GM21825 (cell line): ENCODE results near the gene YWHAG.
"Not testable (repeated sequence)": the region's sequence is repeated elsewhere in the genome, so short reads cannot be mapped to it uniquely, and the experiment has no call there.

ENCODE experiments used
- ATAC-seq: cut with Tn5 transposase; IDR thresholded peaks from one replicate; pipeline ENCODE4 v1.9.1; 2021; ENCODE audit warnings: mild to moderate bottlenecking, moderate library complexity; ENCODE audit not compliant: unreplicated experiment

Gene YWHAG

DNA sequence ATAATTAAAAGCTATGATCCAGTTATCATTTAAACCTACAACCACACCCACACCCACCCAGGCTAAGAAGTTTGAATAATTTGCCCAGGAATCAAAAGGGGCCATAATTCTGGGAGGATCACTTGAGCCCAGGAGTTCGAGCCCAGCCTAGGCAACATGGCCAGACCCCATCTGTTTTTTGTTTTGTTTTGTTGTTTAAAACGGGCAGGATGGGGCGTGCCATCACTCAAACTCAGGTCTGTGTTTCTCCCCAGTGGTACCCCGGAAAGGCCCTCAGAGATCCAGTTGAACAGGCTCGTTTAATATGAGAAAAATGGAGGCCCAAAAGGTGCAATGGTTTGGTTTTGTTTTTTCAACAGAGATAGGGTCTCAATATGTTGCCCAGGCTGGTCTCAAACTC, 33.0 kb downstream of the YWHAG start:
- no peak for ATAC-seq

DNA sequence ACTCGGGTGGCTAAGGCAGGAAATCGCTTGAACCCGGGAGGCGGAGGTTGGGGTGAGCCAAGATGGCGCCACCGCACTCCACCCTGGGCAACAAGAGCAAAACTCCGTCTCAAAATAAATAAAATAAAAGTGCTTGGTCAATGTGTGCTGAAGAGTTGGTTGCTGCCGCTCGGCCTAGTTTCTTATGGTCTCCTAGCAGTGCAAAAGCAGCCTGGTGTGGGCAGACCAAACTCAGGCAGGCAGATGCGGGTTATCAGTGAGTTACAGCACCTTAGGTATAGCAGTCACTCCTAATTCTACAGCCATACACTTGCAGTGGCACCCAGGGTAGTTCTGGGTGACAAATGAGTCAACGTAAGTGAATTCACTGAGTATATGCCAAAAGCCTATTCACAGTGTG, 33.7 kb downstream of the YWHAG start:
- no peak for ATAC-seq

DNA sequence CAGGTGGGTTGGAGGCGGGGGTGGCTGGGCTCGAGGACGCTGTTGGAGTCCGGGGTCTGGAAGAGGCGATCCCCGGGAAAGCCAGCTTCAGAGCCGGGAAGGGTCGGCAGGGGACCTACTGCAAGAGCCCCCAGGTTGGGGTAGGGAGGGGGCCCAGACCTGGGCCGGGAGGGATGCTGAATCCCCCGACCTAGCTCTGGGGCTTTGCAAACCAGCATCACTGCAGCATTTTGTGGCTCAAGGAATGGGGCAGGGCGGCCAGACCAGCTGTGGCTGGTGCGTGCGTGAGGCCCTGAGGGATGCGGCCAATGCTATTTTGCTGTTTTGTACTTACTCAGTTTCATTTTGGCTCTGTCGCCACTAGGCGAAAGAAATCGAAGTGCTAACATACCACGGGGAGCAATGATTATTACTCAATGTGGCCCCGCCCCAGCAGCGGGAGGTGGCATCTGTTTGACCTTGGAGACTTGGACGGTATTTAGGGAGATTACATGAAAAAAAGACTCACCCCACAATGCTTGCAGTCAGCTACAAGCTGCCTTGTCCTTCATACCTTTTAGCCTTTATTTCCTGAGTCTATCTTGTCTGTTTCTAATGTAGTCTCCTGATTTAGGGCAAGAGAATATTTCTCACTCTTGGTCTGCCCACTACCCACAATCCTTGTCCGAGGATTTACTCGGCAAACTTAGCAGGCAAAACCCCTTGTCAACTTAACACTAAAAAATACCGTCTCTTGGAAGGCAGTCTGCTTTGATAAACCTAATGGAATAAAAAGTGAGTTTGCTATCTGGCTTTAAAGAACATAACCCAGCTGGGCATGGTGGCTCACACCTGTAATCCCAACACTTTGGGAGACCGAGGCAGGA, 40.1 kb downstream of the YWHAG start:
- peak; percentile 50 for ATAC-seq

DNA sequence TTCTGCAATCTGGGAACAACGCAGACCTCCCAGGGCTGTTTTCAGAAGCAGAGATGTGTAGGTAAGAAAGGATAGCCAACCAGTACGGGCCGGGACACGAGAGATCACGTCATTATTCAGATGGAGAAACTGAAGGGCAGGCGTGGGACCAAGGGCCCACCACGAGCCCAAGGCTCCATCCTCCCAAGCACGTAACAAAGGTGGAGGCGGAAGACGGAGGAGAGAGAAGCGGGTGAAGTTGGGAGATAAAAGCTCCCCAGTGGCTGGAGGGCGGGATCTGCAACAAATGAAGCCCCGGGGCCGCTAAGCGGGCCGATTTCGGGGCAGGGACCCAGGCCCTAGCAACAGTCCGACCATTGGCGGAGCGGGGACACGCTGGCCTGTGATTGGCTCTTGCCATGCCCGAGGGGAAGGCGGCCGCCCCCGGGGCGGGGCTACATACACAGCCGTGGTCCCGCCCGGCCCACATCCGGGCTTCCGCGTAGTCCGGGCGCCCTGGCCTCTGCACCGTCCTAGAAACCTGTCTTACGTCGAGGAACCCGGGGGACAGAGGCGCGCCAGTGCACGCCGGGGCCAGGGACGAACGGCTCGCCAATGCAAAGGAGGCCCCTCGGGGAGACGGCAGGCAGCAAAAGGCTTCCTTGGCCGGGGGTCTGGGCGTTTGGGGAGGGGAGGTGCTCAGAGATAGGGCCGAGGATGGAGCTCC, 40.9 kb downstream of the YWHAG start:
- ATAC-seq = peak; percentile 89

DNA sequence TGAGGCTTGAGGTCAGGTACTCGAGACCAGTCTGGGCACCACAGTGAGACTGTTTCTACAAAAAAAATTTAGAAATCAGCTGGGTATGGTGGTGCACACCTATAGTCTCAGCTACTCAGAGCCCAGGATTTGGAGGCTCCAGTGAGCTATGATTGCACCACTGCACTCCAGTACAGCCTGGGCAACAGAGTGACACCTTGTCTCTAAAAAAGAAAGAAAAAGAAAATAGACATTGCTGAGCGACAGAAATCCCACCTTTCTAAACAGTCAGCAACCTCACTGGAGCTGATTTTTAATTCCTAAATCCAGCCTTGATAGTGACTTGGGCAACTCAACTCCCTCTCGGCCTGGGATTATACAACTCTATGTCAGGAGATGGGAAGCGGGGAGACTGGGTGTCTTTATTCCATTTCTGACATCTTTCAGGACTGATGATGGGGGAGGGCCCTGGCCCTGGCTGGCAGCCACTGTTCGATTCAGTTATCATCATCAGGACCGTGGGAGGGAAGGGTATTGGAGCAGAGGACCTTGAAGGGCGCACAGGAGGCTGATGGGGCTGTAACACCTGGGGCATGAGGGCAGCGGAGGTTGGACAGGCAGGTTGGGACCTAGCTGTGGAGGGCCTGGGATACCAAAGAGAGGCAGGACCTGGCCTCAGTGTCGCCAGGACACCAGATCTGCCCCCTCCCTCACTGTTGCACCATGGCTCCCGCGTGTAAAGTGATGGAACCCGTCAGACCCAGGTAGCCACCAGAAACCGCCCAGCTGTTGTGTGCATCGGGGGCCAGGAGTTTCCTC, 41.6 kb downstream of the YWHAG start:
- no peak for ATAC-seq

DNA sequence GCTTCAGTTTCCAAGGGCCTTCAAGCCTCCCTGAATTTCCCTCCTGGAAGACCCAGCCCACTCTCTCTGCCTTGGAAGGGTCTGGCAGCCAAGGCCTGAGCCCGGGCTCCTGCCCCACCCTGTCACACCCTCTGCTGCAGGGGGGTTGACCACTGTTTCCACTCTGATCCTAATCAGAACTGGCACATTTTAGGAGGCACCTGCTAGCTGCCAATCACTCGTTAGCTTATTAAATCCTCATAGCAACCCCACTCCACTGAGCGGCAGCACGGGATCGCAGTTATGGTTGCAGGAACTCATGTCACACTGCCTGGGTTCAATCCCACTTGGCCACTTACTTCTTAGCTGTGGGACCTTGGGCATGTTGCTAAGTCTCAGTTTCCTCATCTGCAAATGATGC, 43.4 kb downstream of the YWHAG start:
- ATAC-seq = no peak

DNA sequence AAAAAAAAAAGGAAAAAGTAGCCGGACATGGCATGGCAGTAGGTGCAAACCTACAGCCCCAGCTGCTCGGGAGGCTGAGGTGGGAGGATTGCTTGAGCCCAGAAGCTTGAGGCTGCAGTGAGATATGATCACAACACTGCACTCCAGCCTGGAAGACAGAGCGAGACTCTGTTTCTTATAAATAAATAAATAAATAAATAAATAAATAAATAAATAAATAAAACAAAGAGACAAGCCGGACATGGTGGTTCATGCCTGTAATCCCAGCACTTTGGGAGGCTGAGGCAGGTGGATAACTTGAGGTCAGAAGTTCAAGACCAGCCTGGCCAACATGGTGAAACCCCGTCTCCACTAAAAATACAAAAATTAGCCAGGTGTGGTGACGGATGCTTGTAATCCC, 44.1 kb downstream of the YWHAG start:
- ATAC-seq = not testable (repeated sequence)

DNA sequence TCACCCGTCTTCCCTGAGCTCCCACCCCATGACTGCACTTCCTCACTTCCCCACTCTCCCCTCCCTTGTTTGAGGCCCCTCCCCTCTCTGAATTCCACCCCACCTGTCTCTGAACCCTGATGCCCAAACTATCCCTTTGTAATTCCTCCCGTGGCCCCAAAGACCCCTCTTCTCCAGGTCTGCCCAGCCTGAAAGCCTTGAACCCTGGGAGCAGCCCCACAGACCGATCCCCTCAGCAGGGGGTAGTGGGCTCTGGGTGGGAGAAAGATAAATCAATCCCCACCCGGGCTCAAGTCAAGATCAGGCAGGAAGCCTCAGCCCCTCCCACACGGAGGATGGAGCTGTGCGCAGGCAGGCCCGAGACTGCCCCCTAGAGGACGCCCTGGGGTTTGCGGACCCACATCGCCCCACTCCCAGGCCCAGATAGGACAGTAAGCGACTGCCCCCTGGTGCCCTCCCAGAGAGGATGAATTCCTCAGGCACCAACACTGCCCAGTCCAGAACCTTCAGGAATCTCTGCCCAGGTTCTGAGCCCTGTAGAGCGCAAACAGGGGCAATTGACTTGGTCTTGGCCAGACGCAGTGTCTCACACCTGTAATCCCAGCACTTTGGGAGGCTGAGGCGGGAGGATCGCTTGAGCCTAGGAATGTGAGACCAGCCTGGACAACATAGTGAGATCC, 44.6 kb downstream of the YWHAG start:
- peak; percentile 39 for ATAC-seq

DNA sequence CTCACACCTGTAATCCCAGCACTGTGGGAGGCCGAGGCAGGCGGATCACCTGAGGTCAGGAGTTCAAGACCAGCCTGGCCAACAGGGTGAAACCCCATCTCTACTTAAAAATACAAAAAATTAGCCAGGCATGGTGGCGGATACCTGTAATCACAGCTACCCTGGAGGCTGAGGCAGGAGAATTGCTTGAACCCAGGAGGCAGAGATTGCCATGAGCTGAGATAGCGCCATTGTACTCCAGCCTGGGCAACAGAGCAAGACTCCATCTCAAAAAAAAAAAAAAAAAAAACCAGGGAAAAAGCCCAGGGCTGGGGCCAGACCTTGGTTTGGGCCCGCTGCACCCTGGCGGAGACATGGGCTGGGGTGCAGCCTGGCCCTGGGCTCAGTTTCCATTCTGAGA, 47.0 kb downstream of the YWHAG start:
- not testable (repeated sequence) for ATAC-seq

DNA sequence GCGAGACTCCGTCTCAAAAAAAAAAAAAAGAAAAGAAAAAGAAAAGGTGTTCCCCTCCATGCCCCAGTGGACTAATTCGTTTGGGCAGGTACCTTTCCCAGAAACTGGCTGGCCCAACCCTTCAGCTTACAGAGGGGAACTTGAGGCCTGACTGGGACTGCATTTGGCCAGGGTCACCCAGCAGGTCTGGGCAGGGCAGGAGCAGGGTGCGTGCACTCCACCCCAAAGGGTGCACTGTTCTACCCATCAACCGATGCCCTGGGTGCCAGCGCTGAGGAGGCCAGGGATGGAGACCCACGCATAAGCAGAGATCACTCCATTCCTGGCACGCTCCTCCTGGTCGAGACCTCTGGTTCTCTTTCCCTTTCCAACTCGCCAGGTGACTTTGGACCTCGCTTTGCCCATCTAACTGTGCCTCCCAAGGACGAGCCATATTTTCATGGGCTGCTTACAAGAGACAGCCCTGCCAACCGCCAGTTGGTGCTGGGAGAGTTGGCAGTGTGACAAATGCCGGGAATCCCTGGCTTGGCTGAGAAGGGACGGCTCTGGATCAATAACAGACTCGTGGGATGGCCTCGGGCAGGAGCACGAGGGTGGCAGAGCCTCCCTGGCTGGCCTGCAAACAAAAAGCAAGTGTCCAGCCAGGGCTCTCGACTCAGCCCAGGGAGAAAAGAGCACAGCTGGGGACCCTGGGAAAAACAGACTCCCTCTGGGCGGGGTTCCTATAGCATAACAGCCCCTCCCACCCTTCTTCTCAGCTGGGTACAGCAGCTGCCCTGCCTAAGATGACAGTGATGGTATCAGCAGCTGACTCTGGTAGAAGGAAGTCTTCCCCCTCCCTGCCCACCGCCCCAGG, 48.5 kb downstream of the YWHAG start:
- ATAC-seq = no peak

DNA sequence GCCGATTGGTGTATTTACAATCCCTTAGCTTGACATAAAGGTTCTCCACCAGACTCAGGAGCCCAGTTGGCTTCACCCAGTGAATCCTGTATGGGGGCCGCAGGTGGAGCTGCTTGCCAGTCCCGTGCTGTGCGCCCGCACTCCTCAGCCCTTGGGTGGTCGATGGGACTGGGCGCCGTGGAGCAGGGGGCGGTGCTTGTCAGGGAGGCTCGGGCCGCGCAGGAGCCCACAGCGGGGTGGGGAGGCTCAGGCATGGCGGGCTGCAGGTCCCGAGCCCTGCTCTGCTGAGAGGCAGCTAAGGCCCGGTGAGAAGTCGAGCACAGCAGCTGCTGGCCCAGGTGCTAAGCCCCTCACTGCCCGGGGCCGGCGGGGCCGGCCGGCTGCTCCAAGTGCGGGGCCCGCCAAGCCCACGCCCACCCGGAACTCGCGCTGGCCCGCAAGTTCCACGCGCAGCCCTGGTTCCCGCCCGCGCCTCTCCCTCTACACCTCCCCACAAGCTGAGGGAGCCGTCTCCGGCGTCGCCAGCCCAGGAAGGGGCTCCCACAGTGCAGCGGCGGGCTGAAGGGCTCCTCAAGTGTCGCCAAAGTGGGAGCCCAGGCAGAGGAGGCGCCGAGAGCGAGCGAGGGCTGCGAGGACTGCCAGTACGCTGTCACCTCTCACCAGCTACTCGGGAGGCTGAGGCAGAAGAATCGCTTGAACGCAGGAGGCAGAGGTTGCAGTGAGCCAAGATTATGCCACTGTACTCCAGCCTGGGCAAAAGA, 49.3 kb downstream of the YWHAG start:
- not testable (repeated sequence) for ATAC-seq

DNA sequence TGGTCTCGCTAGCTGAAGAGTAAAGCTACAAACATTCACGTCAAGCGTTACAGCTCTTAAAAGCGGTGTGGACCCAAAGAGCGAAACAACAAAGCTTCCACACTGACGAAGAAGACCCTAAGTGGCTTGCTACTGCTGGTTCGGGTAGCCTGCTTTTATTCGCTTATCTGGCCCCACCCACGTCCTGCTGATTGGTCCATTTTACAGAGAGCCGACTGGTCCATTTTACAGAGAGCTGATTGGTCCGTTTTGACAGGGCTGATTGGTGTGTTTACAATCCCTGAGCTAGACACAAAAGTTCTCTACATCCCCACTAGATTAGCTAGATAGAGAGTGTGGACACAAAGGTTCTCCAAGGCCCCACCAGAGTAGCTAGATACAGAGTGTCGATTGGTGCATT, 49.9 kb downstream of the YWHAG start:
- not testable (repeated sequence) for ATAC-seq

DNA sequence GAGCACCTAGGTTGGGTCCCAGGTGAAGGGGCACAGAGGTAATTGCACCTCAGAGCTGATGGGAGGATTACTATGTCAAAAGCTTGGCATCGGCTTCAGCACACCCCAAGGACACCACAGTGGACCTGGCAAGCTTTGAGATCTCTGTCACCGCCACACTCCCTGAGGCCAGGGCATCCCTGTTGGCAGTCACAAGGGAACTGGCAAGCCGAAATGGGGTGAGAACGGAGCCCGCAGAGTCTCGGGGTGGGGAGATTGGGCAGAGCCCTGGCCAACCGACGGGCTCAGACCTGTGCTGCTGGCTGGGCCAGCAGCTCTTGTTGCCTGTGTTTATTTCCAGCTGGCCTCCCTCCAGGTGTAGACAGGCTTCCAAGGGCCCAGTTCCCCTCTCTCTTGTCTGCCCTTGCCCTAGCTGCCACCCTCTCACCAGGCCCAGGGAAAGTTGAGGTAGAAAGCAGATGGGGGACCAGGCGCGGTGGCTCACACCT, 53.9 kb downstream of the YWHAG start:
- no peak for ATAC-seq

DNA sequence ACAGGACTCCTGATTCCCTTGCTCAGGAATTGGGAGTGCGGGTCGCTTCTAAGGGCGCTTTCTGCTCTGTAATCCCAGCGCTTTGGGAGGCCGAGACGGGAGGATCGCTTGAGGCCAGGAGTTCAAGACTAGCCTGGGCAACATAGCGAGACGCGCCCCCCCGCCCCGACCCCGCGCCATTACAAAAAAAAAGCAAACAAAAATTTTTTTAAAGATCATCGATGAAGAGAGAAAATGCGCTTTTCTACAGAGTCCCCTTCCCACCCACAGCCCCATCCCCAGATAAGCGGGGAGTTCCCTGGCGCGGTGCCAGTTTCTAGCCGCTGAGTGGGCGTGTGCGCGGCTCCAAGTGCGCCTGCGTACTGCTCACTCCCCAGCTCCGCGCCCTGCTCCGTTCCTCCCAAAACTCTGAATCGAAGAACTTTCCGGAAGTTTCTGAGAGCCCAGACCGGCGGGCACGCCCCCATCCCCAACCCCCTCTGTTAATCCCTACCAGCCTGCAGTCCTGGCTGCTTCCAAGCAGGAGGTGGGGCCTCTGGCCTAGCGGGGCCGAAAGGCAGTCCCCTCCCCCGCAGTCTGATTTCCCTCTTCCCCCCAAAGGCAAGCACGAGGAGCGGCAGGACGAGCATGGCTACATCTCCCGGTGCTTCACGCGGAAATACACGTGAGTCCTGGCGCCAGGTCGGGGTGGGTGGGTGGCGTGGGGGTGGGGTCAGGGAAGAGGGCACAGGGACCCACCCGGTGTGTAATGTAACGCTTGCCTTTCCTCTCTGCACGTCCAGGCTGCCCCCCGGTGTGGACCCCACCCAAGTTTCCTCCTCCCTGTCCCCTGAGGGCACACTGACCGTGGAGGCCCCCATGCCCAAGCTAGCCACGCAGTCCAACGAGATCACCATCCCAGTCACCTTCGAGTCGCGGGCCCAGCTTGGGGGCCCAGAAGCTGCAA, 55.3 kb downstream of the YWHAG start:
- peak; percentile 46 for ATAC-seq

DNA sequence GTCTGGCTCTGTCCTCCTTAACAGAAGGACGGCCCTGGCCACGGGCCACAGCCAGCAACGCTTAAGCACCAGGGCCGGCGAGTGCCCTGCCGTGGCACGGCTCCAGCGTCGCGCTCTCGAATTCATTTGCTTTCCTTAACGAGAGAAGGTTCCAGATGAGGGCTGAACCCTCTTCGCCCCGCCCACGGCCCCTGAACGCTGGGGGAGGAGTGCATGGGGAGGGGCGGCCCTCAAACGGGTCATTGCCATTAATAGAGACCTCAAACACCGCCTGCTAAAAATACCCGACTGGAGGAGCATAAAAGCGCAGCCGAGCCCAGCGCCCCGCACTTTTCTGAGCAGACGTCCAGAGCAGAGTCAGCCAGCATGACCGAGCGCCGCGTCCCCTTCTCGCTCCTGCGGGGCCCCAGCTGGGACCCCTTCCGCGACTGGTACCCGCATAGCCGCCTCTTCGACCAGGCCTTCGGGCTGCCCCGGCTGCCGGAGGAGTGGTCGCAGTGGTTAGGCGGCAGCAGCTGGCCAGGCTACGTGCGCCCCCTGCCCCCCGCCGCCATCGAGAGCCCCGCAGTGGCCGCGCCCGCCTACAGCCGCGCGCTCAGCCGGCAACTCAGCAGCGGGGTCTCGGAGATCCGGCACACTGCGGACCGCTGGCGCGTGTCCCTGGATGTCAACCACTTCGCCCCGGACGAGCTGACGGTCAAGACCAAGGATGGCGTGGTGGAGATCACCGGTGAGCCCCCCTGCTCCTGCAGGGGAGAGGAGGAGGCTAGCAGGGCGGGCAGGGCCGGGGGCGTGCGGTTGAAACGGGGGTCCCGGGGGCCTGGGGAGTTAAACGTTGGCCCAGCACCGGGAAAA, 56.2 kb downstream of the YWHAG start, which contains the start of gene HSPB1:
TSS of gene HSPB1 (plus strand) at position 327 of the 855 bp plus-strand sequence. CDS start at position 367, 40 bp downstream.
- peak; percentile 54 for ATAC-seq

DNA sequence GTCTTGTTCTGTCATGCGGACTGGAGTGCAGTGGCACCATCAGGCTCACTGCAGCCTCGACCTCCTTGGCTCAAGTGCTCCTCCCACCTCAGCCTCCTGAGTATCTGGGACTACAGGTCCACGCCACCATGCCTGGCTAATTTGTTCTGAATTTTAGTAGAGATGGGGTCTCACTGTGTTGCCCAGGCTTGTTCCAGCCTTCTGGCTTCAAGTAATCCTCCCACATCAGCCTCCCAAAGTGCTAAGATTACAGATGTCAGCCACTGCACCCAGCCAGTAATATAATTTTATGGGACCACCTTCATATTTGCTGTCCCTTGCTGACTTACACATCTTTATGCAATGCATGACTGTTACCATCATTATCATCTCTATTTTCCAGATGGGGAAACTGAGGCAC, 57.8 kb downstream of the YWHAG start:
- ATAC-seq = no peak

DNA sequence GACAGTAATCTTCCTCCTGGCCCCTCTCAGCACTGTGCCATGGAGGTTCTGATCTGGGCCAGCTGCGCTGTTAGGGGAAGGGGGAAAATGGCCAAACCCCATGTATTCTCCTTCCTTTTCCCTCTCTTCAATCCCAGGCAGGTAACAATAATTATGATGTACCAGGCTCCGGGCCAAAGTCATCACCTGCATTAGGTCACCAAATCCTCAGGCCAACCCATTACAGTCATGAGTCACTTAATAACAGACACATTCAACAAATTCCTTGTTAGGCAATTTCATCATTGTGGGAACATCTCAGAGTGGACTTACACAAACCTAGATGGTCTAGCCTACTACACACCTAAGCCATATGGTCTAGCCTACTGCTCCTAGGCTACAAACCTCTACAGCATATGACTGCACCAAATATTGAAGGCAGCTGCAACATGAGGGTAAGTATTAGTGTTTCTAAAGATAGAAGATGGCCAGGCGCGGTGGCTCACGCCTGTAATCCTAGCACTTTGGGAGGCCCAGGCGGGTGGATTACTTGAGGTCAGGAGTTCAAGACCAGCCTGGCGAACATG, 58.5 kb downstream of the YWHAG start:
- no peak for ATAC-seq
